ENCODE measurements around the gene POSTN.

POSTN gene

GRCh38 chr13:37515226-37515625 lies 83.3 kb downstream of the POSTN start:
- no peak for ATAC-seq
- TF ChIP-seq CSRNP3 (CRISPR knock-in tag; IDR thresholded peaks at IDR 0.05) (no peak), ZFP3 (CRISPR knock-in tag; IDR thresholded peaks at IDR 0.05) (no peak)
